GM21390 (cell line): ENCODE data around the gene LIPH.
"Not testable (repeated sequence)": the region's sequence is repeated elsewhere in the genome, so short reads cannot be mapped to it uniquely, and the experiment has no call there.

ENCODE experiments used
- ATAC-seq: cut with Tn5 transposase; IDR thresholded peaks from one replicate; pipeline ENCODE4 v1.9.1; 2021; ENCODE audit not compliant: unreplicated experiment

Gene LIPH

DNA sequence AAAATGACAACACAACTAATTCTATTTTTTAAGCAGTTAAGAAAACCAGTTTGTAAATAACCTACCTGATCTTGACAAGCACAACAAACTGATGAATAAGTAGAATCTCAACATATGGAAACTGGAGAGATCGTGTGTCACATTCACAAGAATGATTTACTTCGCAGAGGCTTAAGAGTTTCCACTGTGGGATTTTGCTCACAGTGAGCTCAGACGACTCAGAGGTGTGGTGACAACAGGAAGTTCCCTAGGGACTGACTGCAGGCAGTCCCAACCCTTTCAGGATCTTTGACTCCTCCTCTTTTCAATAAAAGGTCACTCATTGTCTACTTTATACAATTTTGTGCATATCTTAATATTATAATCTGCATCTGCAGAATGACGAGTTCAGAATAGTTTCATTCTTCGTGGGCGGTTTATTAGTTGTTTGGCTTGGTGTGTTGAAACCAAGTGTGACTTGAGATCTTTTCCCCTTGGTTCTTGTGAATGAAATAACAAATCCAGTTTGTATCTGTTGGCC, at the start of gene LIPH:
TSS of gene LIPH (minus strand) at position 231 of the 520 bp plus-strand sequence. CDS start at position 114, 117 bp downstream.
- ATAC-seq, result peak; percentile 69

DNA sequence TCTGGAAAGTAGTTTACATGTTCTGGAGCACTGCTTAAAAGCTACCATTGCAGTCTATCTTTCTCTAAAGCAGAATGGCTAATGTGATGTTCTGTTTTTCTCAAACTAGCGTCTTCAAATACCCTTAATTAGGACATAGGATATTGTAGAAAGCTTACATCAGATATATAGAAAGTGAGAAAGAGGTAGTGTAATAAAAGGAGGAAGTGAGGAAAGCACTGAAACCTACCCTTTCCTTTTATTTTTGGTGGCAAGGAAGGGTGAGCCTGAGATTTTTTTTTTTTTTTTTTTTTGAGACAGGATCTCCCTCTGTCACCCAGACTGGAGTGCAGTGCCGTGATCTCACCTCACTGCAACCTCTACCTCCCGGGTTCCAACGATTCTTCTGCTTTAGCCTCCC, 43.1 kb upstream of the LIPH start:
- ATAC-seq, result peak; percentile 66

DNA sequence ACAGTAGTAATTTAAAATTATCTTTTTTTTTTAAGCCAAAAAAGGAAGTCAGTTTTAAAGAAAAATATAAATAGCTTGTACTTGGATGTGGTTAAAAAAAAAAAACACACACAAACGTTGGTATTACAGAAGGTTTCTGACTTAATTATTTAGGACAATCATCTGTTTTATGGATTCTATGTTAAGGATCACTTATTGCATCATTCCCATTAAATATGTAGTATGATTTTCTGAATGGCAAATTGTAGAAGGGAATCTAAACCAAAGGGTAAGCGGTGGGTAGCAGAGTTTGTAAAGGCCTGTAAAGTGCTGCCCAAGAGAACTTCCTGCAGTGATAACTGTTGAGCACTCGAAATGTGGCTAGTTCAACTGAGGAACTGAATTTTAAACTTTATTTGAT, 41.7 kb upstream of the LIPH start:
- no peak for ATAC-seq

DNA sequence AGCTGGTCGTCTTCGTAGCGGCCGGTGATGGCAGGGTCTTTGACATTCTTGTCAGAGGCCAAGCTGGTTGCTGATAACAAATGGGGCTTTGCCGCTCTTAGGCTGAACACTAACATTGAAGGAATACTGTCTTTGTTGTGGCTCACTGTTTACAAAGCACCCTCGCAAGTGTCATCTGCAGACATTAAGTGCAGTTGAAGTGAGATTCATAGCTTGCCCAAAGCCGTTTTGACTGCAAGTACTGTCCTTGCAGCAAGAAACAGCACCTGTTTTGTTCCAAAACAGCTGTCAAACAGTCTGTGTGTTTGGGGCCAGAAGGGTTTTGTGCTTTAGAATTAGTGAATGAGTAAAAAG, 34.3 kb upstream of the LIPH start:
- no peak for ATAC-seq

DNA sequence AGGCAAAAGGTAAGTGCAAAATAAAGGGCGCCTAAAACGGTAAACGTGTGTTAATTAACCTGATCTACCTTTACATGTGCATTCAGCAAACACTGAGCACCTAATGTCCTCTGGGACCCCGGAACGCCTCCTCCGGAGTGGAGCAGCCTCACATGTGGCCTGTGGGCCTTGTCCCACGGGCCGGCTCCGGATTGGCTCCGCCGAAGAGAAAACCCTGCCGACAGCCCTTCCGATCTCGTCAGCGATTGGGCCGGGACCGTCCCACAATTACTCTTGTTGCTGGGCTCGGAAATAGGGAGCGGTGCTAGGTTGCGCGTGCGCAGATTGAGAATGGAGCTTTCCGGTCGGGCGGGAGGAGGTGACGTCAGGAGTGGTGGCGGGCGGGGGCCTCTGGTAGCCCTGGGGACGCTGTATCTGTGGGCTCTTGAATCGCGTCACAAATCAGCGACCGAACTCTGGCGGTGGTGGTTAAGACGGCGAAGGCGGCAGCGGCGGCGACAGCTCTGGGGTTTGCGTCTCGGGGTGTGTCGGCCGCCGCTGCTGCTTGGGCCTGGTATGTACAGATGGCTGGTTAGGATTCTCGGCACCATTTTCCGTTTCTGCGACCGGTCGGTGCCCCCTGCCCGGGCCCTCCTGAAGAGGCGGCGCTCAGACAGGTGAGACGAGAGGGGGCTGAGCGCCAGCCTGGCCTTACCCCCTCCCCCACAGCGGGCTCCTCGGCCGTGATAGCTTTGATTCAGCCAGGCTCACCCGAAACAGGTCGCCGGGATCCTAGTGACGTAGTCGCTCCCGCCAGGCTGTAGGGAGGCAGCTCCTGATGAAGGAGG, 33.7 kb upstream of the LIPH start, which contains the start of gene SENP2:
TSS of gene SENP2 (plus strand) at position 437 of the 827 bp plus-strand sequence. CDS start at position 556, 119 bp downstream.
- ATAC-seq, result peak; percentile 95

GRCh38 chr3:185585518-185585858, 33.1 kb upstream of the LIPH start:
- no peak for ATAC-seq

- ATAC-seq, result no peak
Measured at GRCh38 chr3:185584686-185585085, 32.3 kb upstream of the LIPH start.

GRCh38 chr3:185583925-185584324, 31.5 kb upstream of the LIPH start:
- ATAC-seq, result no peak

DNA sequence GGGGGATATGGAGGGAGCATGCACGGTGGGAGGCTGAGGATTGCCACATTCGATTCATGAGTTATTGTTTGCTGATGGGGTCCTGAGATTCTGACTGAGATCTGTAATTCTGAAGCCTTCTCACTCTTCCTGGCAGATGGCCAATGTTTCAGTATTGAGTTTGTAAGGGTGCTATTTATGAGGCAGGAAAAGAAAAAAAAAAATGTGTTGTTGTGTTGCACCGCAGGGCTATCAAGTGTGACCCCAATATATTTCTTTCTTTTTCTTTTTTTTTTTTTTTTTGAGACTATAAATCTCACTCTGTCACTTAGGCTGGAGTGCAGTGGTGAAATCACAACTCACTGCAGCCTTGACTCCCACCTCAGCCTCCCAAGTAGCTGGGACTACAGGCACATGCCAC, 30.5 kb upstream of the LIPH start:
- ATAC-seq, result no peak

GRCh38 chr3:185582236-185582635, 29.8 kb upstream of the LIPH start:
- no peak for ATAC-seq

- ATAC-seq, result not testable (repeated sequence)
Measured at GRCh38 chr3:185575108-185575869, 22.9 kb upstream of the LIPH start.

GRCh38 chr3:185572183-185572582, 19.8 kb upstream of the LIPH start:
- no peak for ATAC-seq

DNA sequence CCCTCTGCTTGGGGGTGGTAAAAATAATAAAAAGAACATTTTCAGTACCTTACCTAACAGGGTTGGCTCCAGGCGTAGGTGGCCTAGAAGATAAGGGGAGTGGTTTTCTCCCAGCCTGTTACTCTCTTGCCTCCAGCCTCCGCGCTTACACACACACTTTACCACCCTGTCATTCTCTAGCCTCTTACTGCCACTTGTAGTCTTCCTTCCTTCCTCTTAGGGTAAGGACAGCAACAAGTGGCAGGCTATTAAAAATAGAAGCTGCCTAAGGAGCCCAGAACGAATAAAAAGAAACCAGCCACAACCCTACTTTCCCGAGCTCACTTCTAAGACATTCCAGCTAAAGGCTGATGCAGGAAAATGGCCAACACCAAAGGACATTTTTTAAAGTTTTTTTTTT, 9.6 kb upstream of the LIPH start:
- no peak for ATAC-seq

GRCh38 chr3:185561374-185561943, 9.1 kb upstream of the LIPH start:
- no peak for ATAC-seq

DNA sequence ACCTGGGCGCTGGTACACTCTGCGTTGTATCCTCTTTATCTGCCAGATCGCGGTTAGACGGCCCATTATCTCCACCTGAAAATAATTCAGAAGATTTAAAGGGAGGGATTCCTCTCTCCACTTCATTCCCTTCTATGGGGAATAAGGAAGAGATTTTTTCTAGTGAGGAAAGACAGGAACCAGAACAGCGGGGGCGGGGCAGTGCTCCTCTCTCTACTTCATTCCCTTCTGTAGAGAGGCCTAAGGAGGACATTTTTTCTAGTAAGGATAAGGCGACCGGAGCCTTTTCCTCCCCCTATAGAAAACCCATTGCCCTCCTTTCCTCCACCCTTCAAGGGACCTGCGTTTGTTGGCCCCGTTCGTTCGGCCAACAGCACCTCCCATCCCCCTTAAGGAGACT, 8.3 kb upstream of the LIPH start:
- no peak for ATAC-seq

DNA sequence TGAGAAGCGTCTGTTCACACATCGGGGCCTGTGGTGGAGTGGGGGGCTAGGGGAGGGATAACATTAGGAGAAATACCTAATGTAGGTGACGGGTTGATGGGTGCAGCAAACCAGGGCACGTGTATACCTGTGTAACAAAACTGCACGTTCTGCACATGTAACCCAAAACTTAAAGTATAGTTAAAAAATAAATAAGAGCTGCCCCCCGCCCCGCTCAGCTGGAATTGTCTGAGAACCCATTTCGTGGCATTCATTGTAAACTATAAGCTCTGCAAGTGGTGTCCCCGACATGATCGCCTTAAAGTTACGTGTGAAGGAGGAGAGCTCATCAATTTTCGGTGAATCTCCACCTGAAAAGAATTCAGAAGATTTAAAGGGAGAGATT, 7.3 kb upstream of the LIPH start:
- no peak for ATAC-seq

- no peak for ATAC-seq
Measured at GRCh38 chr3:185558395-185558794, 6.0 kb upstream of the LIPH start.

DNA sequence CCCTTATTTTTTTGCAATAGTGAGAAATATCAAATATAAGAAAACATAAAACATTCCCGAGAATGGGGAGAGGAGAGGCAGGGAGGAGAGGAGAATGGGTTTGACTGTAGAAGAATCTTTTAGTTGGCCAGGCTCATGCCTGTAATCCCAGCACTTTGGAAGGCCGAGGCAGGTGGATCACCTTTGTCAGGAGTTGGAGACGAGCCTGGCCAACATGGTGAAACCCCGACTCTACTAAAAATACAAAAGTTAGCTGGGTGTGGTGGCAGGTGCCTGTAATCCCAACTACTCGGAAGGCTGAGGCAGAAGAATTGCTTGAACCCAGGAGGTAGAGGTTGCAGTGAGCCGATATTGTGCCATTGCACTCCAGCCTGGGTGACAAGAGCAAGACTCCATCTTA, 4.3 kb upstream of the LIPH start:
- ATAC-seq, result not testable (repeated sequence)

DNA sequence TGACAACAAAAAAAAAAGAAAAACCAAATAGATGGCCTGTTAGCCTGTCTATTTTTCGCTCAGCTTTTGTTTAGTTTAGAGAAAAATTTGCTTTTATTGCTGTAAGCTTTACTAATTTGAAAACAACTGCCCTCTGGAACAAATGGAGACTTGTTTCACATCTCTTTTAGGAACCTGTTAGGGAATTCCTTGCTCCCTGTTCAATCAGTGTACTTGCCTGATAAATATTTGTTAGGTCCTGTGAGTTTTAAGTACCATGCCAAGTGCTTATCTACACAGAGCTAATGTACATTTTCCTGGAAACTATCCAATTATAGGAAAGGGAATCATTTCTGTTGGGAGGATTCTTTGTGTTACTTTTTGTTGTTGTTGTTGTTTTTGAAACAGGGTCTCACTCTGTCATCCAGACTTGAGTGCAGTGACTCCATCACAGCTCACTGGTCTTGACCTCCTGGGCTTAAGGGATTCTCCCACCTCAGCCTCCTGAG, 3.5 kb upstream of the LIPH start:
- ATAC-seq, result no peak

GRCh38 chr3:185555101-185555501, 2.7 kb upstream of the LIPH start:
- ATAC-seq, result no peak

GRCh38 chr3:185549651-185550111, 2.7 kb downstream of the LIPH start:
- ATAC-seq, result no peak
